Fibroblast of lung (primary cell): Measurements from ENCODE around the gene CADPS. TPM values are rescaled to one million over a fixed set of nuclear protein-coding genes. Genes with fewer than 3 reads are reported as not detected.

ENCODE experiments used
- DNase-seq, 2 donors: peaks; one replicate each; pipeline versions ENCODE4 v3.0.0 to v3.0.0-alpha.2; 2010; ENCODE audit warnings: low read depth in 2 of 2
- H2AFZ ChIP-seq: 2 replicates; pipeline ENCODE4 v1.5.1; 2012; ENCODE audit warnings: low read length, control low read depth, inconsistent platforms
- H3K27ac ChIP-seq: 2 replicates; pipeline ENCODE4 v1.5.1; 2011; ENCODE audit warnings: low read length, control low read depth; ENCODE audit not compliant: insufficient read depth
- H3K27me3 ChIP-seq: 2 replicates; pipeline ENCODE4 v1.5.1; 2011; ENCODE audit warnings: mild to moderate bottlenecking, low read length; ENCODE audit not compliant: control insufficient read depth, insufficient read depth
- H3K36me3 ChIP-seq: 2 replicates; pipeline ENCODE4 v1.5.1; 2011; ENCODE audit warnings: low read length; ENCODE audit not compliant: control insufficient read depth, insufficient read depth
- H3K4me1 ChIP-seq: 2 replicates; pipeline ENCODE4 v1.5.1; 2011; ENCODE audit warnings: low read length; ENCODE audit not compliant: control insufficient read depth, insufficient read depth; ENCODE audit errors: extremely low read depth
- H3K4me2 ChIP-seq: 2 replicates; pipeline ENCODE4 v1.5.1; 2011; ENCODE audit warnings: low read length, control low read depth; ENCODE audit not compliant: insufficient read depth; ENCODE audit errors: extremely low read depth
- H3K4me3 ChIP-seq, 4 experiments: fragments of 200-600 bp in 1 of 4; sonication (generic) in 1 of 4; replicated peaks in 1 of 4; 2 replicates each; pipeline ENCODE4 v1.5.1; 2011 to 2016; ENCODE audit warnings: low read length in 4 of 4, low read depth in 3 of 4, mild to moderate bottlenecking in 3 of 4, control low read depth in 2 of 4, inconsistent platforms in 1 of 4, mixed read lengths in 1 of 4; ENCODE audit not compliant: insufficient read depth in 1 of 4; ENCODE audit errors: control extremely low read depth in 1 of 4
- H3K79me2 ChIP-seq: 2 replicates; pipeline ENCODE4 v1.5.1; 2012; ENCODE audit warnings: mild to moderate bottlenecking, low read length, inconsistent platforms; ENCODE audit not compliant: control insufficient read depth, insufficient read depth
- H3K9ac ChIP-seq: 2 replicates; pipeline ENCODE4 v1.5.1; 2011; ENCODE audit warnings: mild to moderate bottlenecking, low read length, control low read depth; ENCODE audit not compliant: insufficient read depth
- H3K9me3 ChIP-seq: 2 replicates; pipeline ENCODE4 v1.5.1; 2012; ENCODE audit warnings: low read depth, low read length; ENCODE audit not compliant: control insufficient read depth, insufficient read depth
- H4K20me1 ChIP-seq: 2 replicates; pipeline ENCODE4 v1.5.1; 2011; ENCODE audit warnings: low read length; ENCODE audit not compliant: control insufficient read depth, insufficient read depth; ENCODE audit errors: extremely low read depth
- EZH2 ChIP-seq: IDR thresholded peaks from 2 replicates; pipeline ENCODE4 v1.5.1; 2012; ENCODE audit warnings: low read length, control low read depth, mild to moderate bottlenecking; ENCODE audit errors: missing control alignments
- polyA plus RNA-seq, 2 donors: library from polyadenylated mRNA; depleted of rRNA in 1 of 2; stranded (reverse) in 1 of 2; unstranded in 1 of 2; fragments of >200 nt; gene quantifications; 2 replicates each; pipeline ENCODE4 v1.2.1, GENCODE V29; 2011 to 2012; ENCODE audit warnings: missing spikeins in 1 of 2
- total RNA-seq: library from RNA; depleted of rRNA; stranded (reverse); fragments of >200 nt; gene quantifications from 2 replicates; pipeline ENCODE4 v1.2.1, GENCODE V29; 2014
- TF ChIP-seq, protein P1 (sequence below), 2 donors: IDR thresholded peaks in 1 of 2; conservative IDR thresholded peaks in 1 of 2; 1 replicate in 1 of 2; 2 replicates in 1 of 2; pipeline ENCODE4 v1.5.1; 2011 to 2012; ENCODE audit warnings: low read length in 2 of 2, control low read depth in 1 of 2, inconsistent platforms in 1 of 2, low read depth in 1 of 2, mild to moderate bottlenecking in 1 of 2

Gene CADPS
- total and polyA plus RNA-seq, 2 donors (not counting 1 experiment from before 2014, with no cell fraction given) = 2.3 to 63.1 TPM

DNA sequence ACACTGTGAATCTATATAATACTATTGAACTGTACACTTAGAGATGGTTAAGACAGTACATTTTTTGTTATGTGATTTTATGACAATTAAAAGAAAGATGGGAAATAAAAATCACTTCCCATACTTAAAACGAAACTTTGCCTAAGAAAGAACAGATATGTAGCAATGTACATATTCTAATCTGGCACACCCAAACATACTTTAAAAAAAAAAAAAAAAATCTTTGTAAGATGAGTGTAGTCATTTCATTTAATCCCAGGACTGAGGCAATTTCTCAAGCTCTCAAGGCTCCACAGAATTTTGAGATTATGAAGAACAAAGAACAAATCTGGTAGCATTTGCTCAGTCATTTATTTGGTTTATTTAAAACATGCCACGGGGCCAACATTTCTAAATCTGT is 461.5 kb downstream of the CADPS start:
- H3K36me3 ChIP-seq = no peaks in the 10 kb centered on the region
- H3K79me2 ChIP-seq = no peaks in the 10 kb centered on the region
- H3K4me1 ChIP-seq = no peaks in the 10 kb centered on the region
- H3K9me3 ChIP-seq = no peaks in the 10 kb centered on the region
- no peak overlapping the region for H2AFZ ChIP-seq
- H3K27me3 ChIP-seq = no peaks in the 10 kb centered on the region
- TF ChIP-seq EZH2 = no peak
- TF ChIP-seq, protein P1, sequence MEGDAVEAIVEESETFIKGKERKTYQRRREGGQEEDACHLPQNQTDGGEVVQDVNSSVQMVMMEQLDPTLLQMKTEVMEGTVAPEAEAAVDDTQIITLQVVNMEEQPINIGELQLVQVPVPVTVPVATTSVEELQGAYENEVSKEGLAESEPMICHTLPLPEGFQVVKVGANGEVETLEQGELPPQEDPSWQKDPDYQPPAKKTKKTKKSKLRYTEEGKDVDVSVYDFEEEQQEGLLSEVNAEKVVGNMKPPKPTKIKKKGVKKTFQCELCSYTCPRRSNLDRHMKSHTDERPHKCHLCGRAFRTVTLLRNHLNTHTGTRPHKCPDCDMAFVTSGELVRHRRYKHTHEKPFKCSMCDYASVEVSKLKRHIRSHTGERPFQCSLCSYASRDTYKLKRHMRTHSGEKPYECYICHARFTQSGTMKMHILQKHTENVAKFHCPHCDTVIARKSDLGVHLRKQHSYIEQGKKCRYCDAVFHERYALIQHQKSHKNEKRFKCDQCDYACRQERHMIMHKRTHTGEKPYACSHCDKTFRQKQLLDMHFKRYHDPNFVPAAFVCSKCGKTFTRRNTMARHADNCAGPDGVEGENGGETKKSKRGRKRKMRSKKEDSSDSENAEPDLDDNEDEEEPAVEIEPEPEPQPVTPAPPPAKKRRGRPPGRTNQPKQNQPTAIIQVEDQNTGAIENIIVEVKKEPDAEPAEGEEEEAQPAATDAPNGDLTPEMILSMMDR (conservative IDR thresholded peaks at IDR 0.05 in 1 of 2, IDR thresholded peaks at IDR 0.05 in 1 of 2; ENCODE audit: low read depth in 1 of 2, low read length in 2 of 2) = no peak
- H3K27ac ChIP-seq = no peak overlapping the region
- DNase-seq = no peak
- H3K4me2 ChIP-seq = no peak overlapping the region
- no peak overlapping the region for H3K9ac ChIP-seq
- H4K20me1 ChIP-seq = no peaks in the 10 kb centered on the region
- no peak overlapping the region for H3K4me3 ChIP-seq

DNA sequence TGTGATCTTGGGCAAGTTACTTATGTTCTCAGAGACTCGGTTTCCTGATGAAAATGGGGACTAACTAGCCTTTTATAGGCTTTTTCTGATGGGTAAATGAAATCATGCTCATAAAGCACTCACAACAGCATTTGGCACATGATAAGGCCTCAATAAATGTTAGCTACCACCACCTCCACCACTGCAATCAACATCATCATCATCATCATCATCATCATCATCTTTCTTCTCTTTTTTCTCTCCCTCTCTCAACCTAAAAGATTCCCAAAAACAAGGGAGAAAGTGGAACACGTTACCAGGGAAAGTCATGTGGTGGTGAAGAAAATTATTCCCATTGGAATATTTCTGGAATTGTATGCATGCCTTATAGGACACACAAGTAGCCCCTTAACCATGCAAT is 468.3 kb downstream of the CADPS start:
- Histone ChIP-seq H2AFZ (no peak overlapping the region), H4K20me1 (no peaks in the 10 kb centered on the region), H3K4me2 (no peak overlapping the region), H3K9ac (no peak overlapping the region), H3K9me3 (no peaks in the 10 kb centered on the region), H3K27ac (no peak overlapping the region), H3K27me3 (no peaks in the 10 kb centered on the region), H3K36me3 (no peaks in the 10 kb centered on the region), H3K4me3 (no peak overlapping the region), H3K79me2 (no peaks in the 10 kb centered on the region), H3K4me1 (no peaks in the 10 kb centered on the region)
- no peak for DNase-seq
- TF ChIP-seq EZH2 = no peak
- TF ChIP-seq, protein P1 (conservative IDR thresholded peaks at IDR 0.05 in 1 of 2, IDR thresholded peaks at IDR 0.05 in 1 of 2; ENCODE audit: low read depth in 1 of 2, low read length in 2 of 2) = no peak

DNA sequence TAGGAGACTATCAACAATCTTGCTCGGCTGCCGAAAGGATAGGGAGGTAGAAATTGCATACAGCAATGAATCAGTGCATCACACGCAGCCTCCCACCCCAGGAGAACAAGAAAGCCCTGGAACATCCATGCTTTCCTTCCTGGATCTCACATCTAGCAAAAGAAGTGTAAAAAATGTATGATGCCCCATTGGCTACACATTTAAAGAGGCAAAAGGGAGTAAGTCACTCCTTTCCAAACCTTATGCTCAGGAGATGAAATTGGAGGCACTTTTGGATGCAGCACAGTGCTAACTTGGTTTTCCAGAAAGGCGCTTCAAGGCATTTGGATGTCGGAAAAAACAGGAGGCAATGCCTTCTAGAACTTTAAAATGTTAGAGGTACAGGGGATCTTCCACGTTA is 469.6 kb downstream of the CADPS start:
- TF ChIP-seq, protein P1 (conservative IDR thresholded peaks at IDR 0.05 in 1 of 2, IDR thresholded peaks at IDR 0.05 in 1 of 2; ENCODE audit: low read depth in 1 of 2, low read length in 2 of 2) = no peak
- TF ChIP-seq EZH2 = no peak

More for the DNA sequence above, 469.6 kb downstream of the CADPS start:
- Histone ChIP-seq H3K9ac (no peak overlapping the region), H4K20me1 (no peaks in the 10 kb centered on the region), H3K4me2 (no peak overlapping the region), H3K27ac (no peak overlapping the region), H3K4me3 (no peak overlapping the region), H3K79me2 (no peaks in the 10 kb centered on the region), H3K9me3 (no peaks in the 10 kb centered on the region), H2AFZ (no peak overlapping the region), H3K4me1 (no peaks in the 10 kb centered on the region), H3K36me3 (no peaks in the 10 kb centered on the region), H3K27me3 (no peaks in the 10 kb centered on the region)
- DNase-seq = no peak
